ENCODE data around the gene PEX14.

PEX14 gene

DNA sequence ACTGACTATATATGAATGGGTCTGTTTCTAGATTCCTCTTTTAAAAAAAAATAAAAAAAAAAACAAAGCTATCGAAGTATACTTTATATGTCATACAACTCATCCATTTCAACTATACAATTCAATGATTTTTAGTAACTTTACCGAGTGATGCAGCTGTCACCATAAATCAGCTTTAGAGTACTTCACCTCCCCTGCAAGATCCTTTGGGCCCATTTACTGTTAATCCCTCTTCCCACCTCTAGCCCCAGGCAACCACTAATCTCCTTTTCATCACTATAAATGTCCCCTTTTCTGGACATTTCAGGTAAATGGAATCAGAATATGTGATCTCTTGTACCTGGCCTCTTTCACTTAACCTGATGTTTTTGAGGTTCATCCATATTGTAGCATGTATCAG, 133.9 kb downstream of the PEX14 start:
- DNase-seq (ENCODE audit: low read depth), result no peak
- no peak overlapping the region for H3K4me3 ChIP-seq (ENCODE audit: low read length)
- TF ChIP-seq, protein P1, sequence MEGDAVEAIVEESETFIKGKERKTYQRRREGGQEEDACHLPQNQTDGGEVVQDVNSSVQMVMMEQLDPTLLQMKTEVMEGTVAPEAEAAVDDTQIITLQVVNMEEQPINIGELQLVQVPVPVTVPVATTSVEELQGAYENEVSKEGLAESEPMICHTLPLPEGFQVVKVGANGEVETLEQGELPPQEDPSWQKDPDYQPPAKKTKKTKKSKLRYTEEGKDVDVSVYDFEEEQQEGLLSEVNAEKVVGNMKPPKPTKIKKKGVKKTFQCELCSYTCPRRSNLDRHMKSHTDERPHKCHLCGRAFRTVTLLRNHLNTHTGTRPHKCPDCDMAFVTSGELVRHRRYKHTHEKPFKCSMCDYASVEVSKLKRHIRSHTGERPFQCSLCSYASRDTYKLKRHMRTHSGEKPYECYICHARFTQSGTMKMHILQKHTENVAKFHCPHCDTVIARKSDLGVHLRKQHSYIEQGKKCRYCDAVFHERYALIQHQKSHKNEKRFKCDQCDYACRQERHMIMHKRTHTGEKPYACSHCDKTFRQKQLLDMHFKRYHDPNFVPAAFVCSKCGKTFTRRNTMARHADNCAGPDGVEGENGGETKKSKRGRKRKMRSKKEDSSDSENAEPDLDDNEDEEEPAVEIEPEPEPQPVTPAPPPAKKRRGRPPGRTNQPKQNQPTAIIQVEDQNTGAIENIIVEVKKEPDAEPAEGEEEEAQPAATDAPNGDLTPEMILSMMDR (IDR thresholded peaks at IDR 0.05; ENCODE audit: insufficient read depth, low read depth, low read length, missing control alignments), result no peak

- no peak overlapping the region for H3K4me3 ChIP-seq (ENCODE audit: low read length)
- no peak for DNase-seq (ENCODE audit: low read depth)
- TF ChIP-seq, protein P1 (IDR thresholded peaks at IDR 0.05; ENCODE audit: insufficient read depth, low read depth, low read length, missing control alignments), result no peak
Observed at GRCh38 chr1:10610901-10611600, 136.3 kb downstream of the PEX14 start.

DNA sequence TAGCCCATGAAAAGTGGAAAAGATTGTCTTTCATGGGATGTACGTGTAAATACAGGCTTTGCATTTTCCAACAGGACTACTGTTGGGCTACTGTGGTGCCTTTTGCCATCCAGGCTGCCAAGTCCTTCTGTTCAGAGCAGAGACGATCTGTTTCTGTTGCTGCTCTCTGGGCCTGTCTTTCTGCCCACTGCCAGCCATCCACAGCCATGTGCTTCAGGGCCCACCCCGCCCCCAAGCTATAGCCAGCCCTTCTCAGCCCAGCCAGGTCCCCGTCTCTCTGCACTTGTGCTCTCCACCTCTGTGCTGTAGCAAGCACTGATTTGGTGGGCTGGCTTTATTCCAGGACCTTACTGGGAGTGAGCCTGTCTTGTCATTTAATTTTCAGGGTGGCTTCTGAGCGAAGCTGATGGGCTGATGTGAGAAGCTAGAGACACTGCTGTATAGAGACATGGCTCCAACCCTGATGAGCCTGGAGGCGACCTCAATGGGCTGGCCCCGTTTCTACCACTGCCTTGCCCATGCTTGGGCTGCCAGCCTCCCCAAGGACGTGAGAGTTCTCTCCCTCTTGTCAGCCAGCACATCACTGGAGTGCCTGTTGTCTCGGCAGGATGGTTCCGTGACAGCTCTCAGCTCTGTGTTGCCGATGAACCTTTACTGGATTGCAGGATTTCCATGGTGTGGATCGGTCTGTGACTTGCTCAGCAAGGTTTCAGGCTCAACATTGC, 137.8 kb downstream of the PEX14 start:
- no peak for DNase-seq (ENCODE audit: low read depth)

DNA sequence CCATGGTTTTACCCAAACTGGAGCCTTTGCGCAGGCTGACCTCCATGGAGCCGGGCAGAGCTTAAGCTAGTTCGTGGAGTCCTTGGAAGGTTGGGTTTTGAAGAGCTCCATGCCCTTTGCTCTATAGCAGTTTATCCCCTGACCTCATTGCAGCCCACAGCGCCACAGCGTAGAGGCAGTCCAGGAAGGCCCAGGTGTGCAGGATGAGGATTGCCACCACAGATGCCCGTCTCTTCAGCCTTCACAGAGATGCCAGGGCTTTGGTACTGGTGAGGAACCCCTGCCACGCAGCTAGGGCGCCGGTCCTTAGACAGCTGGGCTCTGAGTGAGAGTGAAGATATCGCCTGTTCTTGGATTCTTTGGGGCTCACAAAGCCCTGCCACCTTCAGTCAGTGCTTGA, 138.6 kb downstream of the PEX14 start:
- TF ChIP-seq, protein P1 (IDR thresholded peaks at IDR 0.05; ENCODE audit: insufficient read depth, low read depth, low read length, missing control alignments), result no peak

More for the DNA sequence above, 137.8 kb downstream of the PEX14 start:
- TF ChIP-seq, protein P1 (IDR thresholded peaks at IDR 0.05; ENCODE audit: insufficient read depth, low read depth, low read length, missing control alignments), result no peak
- H3K4me3 ChIP-seq (ENCODE audit: low read length), result no peak overlapping the region

GRCh38 chr1:10613861-10614260, 139.1 kb downstream of the PEX14 start:
- no peak for DNase-seq (ENCODE audit: low read depth)
- TF ChIP-seq, protein P1 (IDR thresholded peaks at IDR 0.05; ENCODE audit: insufficient read depth, low read depth, low read length, missing control alignments), result no peak
- H3K4me3 ChIP-seq (ENCODE audit: low read length), result no peak overlapping the region

More for the DNA sequence above, 138.6 kb downstream of the PEX14 start:
- no peak for DNase-seq (ENCODE audit: low read depth)
- H3K4me3 ChIP-seq (ENCODE audit: low read length), result no peak overlapping the region

GRCh38 chr1:10614377-10615225, 139.9 kb downstream of the PEX14 start:
- TF ChIP-seq, protein P1 (IDR thresholded peaks at IDR 0.05; ENCODE audit: insufficient read depth, low read depth, low read length, missing control alignments), result no peak
- DNase-seq (ENCODE audit: low read depth), result no peak
- H3K4me3 ChIP-seq (ENCODE audit: low read length), result no peak overlapping the region
